GM12892 (cell line): ENCODE data around the gene WDFY4.

Source experiments
- POLR2A ChIP-seq: IDR thresholded peaks from 2 replicates; pipeline ENCODE4 v1.6.1; 2011; ENCODE audit warnings: low read depth, low read length, control low read depth
- POLR2AphosphoS5 ChIP-seq: IDR thresholded peaks from 2 replicates; pipeline ENCODE4 v1.6.1; 2011; ENCODE audit warnings: low read depth, low read length, control low read depth
- TAF1 ChIP-seq: IDR thresholded peaks from 2 replicates; pipeline ENCODE4 v1.6.1; 2011; ENCODE audit warnings: low read depth, mild to moderate bottlenecking, control low read depth, low read length, borderline replicate concordance

- TF ChIP-seq TAF1 = no peak
- TF ChIP-seq POLR2A = no peak
- no peak for TF ChIP-seq POLR2AphosphoS5
These were observed 58.5 kb downstream of the WDFY4 start for GRCh38 chr10:48742891-48743860.
